ENCODE measurements around the gene PPP1R12B. TPM values are rescaled to one million over a fixed set of nuclear protein-coding genes. Genes with fewer than 3 reads are reported as not detected.

The PPP1R12B gene
- total and polyA plus RNA-seq, 9 donors, result 50.3 to 232 (median 73.0) TPM

GRCh38 chr1:202590126-202590525 is 241.6 kb downstream of the PPP1R12B start:
- Histone ChIP-seq H3K9me3 (no peaks in the 10 kb centered on the region), H3K4me3 (no peak overlapping the region), H3K4me1 (ENCODE audit: insufficient read depth) (peaks cover 15% of the 10 kb centered on the region), H3K36me3 (no peaks in the 10 kb centered on the region), H3K27ac (no peak overlapping the region), H3K27me3 (no peaks in the 10 kb centered on the region)
- DNase-seq, result no peak
- 88 to 93% (median 91%) methylated on average over 4 of the region's 4 CpGs for WGBS, 3 donors
- intact Hi-C loops (cut with DNase I), result loop anchor here in 3 of 4 donors (10.0 kb wide), 2 partner anchors 85 to 95 kb away; no protein-coding TSS in a partner anchor
- TF ChIP-seq POLR2A (IDR thresholded peaks at IDR 0.05) (no peak), EP300 (IDR thresholded peaks at IDR 0.05) (no peak), CTCF (IDR thresholded peaks at IDR 0.05) (no peak)

GRCh38 chr1:202590975-202591411 is 242.5 kb downstream of the PPP1R12B start:
- no peaks in the 10 kb centered on the region for H3K27me3 ChIP-seq
- TF ChIP-seq CTCF (IDR thresholded peaks at IDR 0.05), result no peak
- no peak for TF ChIP-seq EP300 (IDR thresholded peaks at IDR 0.05)
- TF ChIP-seq POLR2A (IDR thresholded peaks at IDR 0.05), result no peak
- intact Hi-C loops (cut with DNase I), result loop anchor here in 3 of 4 donors (10.0 kb wide), 2 partner anchors 86 to 96 kb away; no protein-coding TSS in a partner anchor
- no peaks in the 10 kb centered on the region for H3K36me3 ChIP-seq
- H3K4me1 ChIP-seq (ENCODE audit: insufficient read depth), result peaks cover 12% of the 10 kb centered on the region
- no peaks in the 10 kb centered on the region for H3K9me3 ChIP-seq
- no peak for DNase-seq
- H3K4me3 ChIP-seq, result no peak overlapping the region
- no peak overlapping the region for H3K27ac ChIP-seq
- WGBS, 3 donors, result 87 to 88% (median 87%) methylated on average over 5 of the region's 5 CpGs

GRCh38 chr1:202591515-202591914 is 243.0 kb downstream of the PPP1R12B start:
- intact Hi-C loops (cut with DNase I), result loop anchor here in 3 of 4 donors (10.0 kb wide), 2 partner anchors 87 to 97 kb away; no protein-coding TSS in a partner anchor

GRCh38 chr1:202592146-202592545 is 243.6 kb downstream of the PPP1R12B start:
- Histone ChIP-seq H3K27ac (no peak overlapping the region), H3K9me3 (no peaks in the 10 kb centered on the region), H3K36me3 (no peaks in the 10 kb centered on the region), H3K4me1 (ENCODE audit: insufficient read depth) (peaks cover 10% of the 10 kb centered on the region), H3K4me3 (no peak overlapping the region), H3K27me3 (no peaks in the 10 kb centered on the region)
- TF ChIP-seq EP300 (IDR thresholded peaks at IDR 0.05) (no peak), CTCF (IDR thresholded peaks at IDR 0.05) (no peak), POLR2A (IDR thresholded peaks at IDR 0.05) (no peak)
- intact Hi-C loops (cut with DNase I), result loop anchor here in 3 of 4 donors (10.0 kb wide), 2 partner anchors 87 to 97 kb away; no protein-coding TSS in a partner anchor
- no peak for DNase-seq
- 77 to 88% (median 82%) methylated on average over 7 of the region's 7 CpGs for WGBS, 3 donors

More at GRCh38 chr1:202591515-202591914, 243.0 kb downstream of the PPP1R12B start:
- Histone ChIP-seq H3K27me3 (no peaks in the 10 kb centered on the region), H3K9me3 (no peaks in the 10 kb centered on the region), H3K36me3 (no peaks in the 10 kb centered on the region), H3K4me3 (no peak overlapping the region), H3K4me1 (ENCODE audit: insufficient read depth) (peaks cover 10% of the 10 kb centered on the region), H3K27ac (no peak overlapping the region)
- no peak for DNase-seq
- TF ChIP-seq EP300 (IDR thresholded peaks at IDR 0.05) (no peak), CTCF (IDR thresholded peaks at IDR 0.05) (no peak), POLR2A (IDR thresholded peaks at IDR 0.05) (no peak)
- 83 to 91% (median 89%) methylated on average over 6 to 7 of the region's 7 CpGs for WGBS, 3 donors

Measured in ovary (tissue), 9 donors.